Astrocyte (in vitro differentiated cells and primary cell): ENCODE data around the gene TCAF1.
"Not testable (repeated sequence)": the region's sequence is repeated elsewhere in the genome, so short reads cannot be mapped to it uniquely, and the experiment has no call there.

ENCODE experiments used
- CTCF ChIP-seq: IDR thresholded peaks from 2 replicates; pipeline ENCODE4 v1.5.1; 2011; ENCODE audit warnings: low read depth, mild to moderate bottlenecking, inconsistent platforms, low read length, moderate library complexity; ENCODE audit not compliant: insufficient read depth
- EZH2 ChIP-seq: IDR thresholded peaks from 2 replicates; pipeline ENCODE4 v1.6.1; 2012; ENCODE audit warnings: mild to moderate bottlenecking, low read length, inconsistent platforms; ENCODE audit not compliant: insufficient read depth

GRCh38 chr7:143836622-143837021 lies 65.4 kb downstream of the TCAF1 start:
- TF ChIP-seq EZH2, CTCF: not testable (repeated sequence)
